NCI-H128 (cell line): ENCODE results near the gene RASL10B.

Source experiments
- DNase-seq: peaks from one replicate; lab custom pipeline; 2025; ENCODE audit not compliant: unreplicated experiment; lab: John Stamatoyannopoulos, UW

Gene RASL10B

GRCh38 chr17:35716897-35717465, 14.5 kb upstream of the RASL10B start:
- no peak for DNase-seq

GRCh38 chr17:35717475-35717874, 14.0 kb upstream of the RASL10B start:
- no peak for DNase-seq

GRCh38 chr17:35723735-35724134, 7.7 kb upstream of the RASL10B start:
- no peak for DNase-seq

DNA sequence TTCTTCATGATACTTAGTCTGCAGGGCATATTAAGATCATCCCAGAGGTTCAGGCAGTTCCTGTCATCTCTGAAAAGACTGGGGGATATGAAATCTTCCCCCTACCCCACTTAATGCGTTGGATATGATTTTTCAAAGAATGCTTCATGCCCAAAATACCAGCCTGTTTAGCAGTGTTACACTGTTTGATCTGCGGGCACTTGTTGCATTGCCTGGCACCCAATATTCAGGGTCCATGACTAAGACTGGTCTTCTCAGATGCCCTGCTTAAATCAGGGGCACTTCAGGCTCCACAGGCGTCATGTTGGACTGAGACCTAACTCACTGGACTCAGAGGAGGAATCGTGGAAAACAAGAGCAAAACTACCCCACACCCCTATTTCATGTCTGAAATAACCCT, 6.4 kb upstream of the RASL10B start:
- no peak for DNase-seq

- DNase-seq: no peak
Measured at GRCh38 chr17:35725802-35726126, 5.7 kb upstream of the RASL10B start.

GRCh38 chr17:35726127-35726952, 5.1 kb upstream of the RASL10B start:
- DNase-seq: no peak

GRCh38 chr17:35726953-35727460, 4.4 kb upstream of the RASL10B start:
- DNase-seq: no peak

DNA sequence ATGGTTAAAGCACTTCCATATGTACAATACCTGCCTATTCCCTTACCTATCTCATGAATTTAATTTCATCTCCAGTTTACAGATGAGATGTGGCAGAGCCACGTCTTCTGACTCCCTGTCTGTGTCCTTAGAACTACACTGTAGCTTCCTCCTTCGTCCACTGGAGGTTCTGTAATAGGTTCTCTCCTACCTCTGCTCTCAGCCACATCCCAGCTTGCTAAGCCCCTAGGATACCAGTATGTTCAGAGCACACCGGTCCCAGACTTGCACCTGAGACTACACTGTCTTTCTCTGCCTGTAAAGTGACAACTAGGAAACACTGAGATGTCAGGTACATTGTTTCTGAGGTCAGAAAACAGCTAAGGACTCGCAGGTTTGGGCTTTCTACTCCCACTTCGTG, 3.8 kb upstream of the RASL10B start:
- no peak for DNase-seq

DNA sequence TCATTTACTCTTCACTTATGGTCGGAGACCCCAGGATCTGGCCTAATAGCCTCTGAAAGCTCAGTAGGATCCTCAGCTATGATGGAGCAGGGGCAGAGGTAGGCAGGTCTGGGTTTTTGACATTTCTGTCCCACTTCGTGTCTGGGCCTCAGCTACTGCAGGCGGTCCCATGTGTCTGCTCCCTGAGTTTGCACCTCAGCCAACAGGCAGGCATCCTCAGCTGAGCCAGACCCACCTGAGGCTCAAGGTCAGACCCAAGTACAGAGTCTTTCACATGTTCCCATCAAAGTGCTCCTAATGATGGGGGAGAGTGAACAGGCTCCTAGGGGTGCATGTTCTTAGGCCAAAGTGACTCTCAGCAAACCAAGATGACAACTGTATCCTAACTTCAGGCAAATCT, 2.9 kb upstream of the RASL10B start:
- no peak for DNase-seq

DNA sequence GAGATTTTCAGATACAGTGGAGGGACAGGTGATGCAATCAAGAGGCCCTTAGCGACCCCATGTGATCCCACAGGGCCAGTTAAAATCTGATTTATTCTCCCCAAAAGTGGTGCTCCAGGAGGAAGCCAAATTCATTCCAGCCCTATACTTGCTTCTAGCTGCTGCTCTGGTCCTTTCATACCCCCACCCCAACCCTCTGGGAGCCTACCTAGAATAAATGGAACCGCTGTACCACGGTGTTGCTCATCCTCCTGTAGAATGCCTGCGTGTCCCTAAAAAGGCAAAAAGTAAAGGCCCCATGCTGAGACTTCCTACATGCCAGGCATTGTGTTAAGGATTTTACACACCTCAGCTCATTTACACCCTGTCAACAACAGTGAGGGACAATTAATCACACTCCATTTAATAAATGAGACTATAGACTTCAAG, 2.0 kb upstream of the RASL10B start:
- DNase-seq: no peak

GRCh38 chr17:35730400-35731005, 936 bp upstream of the RASL10B start:
- DNase-seq: no peak

DNA sequence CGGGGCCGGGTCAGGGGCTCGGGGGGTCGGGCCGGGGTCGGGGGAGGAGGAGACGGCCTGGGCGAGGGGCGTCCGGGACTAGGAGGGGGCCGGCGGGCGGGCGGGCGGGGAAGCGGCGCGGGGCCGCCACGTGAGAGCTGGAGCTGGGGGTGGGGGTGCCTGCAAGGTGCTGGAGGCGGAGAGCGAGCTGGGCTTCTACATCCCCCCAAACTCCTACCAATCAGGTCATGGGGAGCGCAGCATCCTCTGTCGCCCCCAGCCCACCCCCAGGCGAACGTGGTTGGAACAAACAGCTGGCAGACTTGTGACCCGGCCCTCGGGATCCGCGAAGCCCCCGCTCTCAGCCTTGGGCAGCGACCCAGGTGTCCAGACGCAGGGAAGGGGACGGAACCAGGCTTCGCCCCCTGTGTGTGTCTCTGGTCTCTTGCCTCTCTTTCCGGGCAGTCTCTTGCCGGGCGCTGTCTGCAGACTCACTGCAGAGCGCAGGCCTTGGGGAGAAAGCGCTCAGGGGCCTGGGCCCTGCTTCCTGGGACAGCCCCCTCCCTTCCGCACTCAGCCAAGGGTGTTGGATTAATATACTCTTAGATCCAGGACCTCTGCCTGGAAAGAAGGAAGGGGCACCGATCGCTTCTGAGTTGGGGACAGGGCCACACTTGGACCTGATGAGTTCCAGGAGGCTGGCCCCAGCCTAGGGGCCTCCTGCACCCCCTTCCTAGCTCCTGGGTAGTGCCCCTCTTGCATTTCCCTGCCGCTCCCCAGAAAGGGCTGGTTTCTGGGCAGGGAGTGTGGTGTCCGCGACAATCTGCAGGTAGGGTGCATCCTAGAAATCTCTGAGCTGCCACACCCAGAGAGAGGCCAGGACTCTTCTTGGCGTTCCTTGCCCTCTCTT, 722 bp downstream of the RASL10B start:
- no peak for DNase-seq

DNA sequence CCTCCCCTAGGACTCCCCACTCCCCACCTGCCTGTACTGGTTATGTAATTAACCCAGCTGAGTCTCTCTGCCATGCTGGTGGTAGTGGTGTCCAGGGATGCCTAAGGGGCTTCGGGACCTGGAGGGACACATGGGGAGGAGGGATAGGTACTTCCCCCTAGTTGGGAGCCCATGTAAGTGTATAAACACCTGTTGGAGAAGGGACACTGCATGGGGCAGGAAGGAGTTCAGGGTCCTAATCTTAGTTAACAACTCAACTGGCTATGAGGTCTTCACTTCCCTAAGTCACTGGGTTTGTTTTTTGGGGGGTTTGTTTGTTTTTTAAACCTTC, 1.3 kb downstream of the RASL10B start:
- DNase-seq: no peak

DNA sequence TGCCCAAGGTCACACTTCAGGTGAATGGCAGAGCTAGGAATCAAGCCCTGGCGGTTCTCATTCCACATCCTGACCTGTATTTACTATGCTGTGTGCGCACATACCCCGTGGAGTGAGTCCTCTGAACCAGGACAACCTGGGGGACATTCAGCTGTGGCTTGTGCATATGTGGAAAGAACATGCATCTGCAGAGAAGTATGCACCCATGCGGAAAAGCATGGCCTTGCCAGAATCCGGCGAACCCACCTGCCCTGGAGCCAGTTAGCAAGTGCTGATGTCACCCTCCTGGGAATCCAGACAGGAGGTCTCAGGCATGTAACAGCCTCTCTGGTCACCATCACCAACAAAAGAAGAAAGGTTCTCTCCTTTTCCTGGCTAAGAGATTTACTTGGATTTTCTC, 1.9 kb downstream of the RASL10B start:
- no peak for DNase-seq

DNA sequence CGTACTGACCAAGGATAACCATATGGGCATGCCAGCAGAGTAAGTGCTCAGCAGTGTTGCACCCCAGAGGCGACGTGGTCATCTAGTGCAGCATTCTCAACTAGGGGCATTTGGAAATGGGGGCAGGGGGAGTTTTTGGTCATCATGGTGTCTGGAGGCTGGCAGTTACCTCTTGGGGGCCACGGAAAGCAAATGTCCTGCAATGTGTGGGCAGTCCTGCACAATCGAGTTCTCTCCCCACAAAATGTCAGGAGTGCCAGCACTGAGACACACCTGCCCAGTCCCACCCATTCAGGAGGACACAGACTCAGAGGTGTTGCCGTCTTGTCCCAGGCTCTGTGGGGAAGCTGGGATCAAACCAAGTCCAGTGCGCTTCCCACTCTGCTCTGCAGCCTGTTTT, 3.0 kb downstream of the RASL10B start:
- DNase-seq: no peak

DNA sequence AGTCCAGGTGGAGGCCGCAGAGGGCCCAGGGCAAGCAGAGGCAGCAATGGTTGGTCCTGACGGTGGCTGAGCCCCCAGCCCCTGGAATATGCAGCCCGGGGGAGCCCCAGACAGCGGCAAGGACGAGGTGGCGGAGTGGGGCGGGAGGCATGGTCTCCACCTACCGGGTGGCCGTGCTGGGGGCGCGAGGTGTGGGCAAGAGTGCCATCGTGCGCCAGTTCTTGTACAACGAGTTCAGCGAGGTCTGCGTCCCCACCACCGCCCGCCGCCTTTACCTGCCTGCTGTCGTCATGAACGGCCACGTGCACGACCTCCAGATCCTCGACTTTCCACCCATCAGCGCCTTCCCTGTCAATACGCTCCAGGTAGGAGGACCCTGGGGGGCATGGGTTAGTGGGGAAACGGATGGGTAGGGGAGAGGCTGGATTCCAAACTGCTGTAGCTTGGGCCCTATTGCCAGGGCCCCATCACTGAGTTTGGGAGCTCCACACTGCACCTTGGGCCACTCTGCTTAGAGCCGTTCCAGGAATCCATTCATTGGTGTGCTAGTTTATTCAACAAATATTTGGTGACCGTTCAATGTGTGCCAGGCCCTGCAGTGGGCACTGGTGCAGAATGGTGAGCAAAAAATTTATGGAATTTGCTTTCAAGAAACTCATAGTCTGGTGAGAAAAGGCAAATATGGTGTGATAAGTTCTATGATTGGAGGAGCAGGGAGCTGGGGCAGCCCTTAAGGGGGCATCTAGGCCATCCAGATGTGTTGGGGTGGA, 3.8 kb downstream of the RASL10B start:
- no peak for DNase-seq

- DNase-seq: no peak
Measured at GRCh38 chr17:35736236-35736635, 4.8 kb downstream of the RASL10B start.

GRCh38 chr17:35738519-35739133, 7.2 kb downstream of the RASL10B start:
- DNase-seq: no peak

DNA sequence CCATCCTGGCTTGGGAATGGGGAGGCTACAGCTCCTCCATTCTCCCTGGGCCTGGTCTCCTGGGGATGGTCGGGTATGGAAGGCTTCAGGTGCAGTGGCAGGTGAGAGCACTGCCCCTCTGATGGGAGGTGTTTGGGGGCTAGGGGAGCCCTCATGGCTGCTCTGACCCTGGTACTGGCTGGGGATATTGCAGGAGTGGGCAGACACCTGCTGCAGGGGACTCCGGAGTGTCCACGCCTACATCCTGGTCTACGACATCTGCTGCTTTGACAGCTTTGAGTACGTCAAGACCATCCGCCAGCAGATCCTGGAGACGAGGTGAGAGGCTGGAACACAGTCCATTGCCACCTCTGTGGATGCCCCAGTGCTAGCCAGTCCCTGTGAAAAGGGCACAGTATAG, 8.8 kb downstream of the RASL10B start:
- no peak for DNase-seq
